ENCODE results near the gene SMARCD1. TPM values are rescaled to one million over a fixed set of nuclear protein-coding genes. Genes with fewer than 3 reads are reported as not detected.

SMARCD1 gene
- total and polyA plus RNA-seq, 2 experiments from 2014 or later, result 124 to 287 TPM

- Histone ChIP-seq H4K20me1 (replicated peaks; ENCODE audit: insufficient read depth) (peaks cover 5% of the 10 kb centered on the region; the same call in 1 of the 2 replicates), H3K79me2 (replicated peaks; ENCODE audit: insufficient read depth) (0 out of 2 replicates have a peak, but pooled peaks cover 4% of the 10 kb centered on the region), H3K4me3 (no peak overlapping the region), H3F3A (replicated peaks; ENCODE audit: low read depth) (no peaks in the 10 kb centered on the region), H2AFZ (no peak overlapping the region), H3K9me2 (ENCODE audit: insufficient read depth) (no peaks in the 10 kb centered on the region), H3K4me1 (ENCODE audit: insufficient read depth) (no peaks in the 10 kb centered on the region), H3K27me3 (ENCODE audit: insufficient read depth) (no peaks in the 10 kb centered on the region), H3K27ac (ENCODE audit: low read depth) (no peak overlapping the region), H3K36me3 (ENCODE audit: insufficient read depth) (no peaks in the 10 kb centered on the region), H3K4me2 (no peak overlapping the region)
- Mint-ChIP-seq H3K9me3 (no peaks in the 10 kb centered on the region), H3K36me3 (ENCODE audit: low read depth) (no peaks in the 10 kb centered on the region; the same call in 2 of the 3 replicates), H3K27me3 (ENCODE audit: insufficient read depth, low read depth, poor library complexity) (no peaks in the 10 kb centered on the region), H3K4me1 (no peaks in the 10 kb centered on the region), H3K27ac (no peak overlapping the region), H3K4me3 (no peak overlapping the region)
- TF ChIP-seq ZNF331 (CRISPR knock-in tag; IDR thresholded peaks at IDR 0.05; ENCODE audit: low read depth) (no peak), CREB1 (CRISPR knock-in tag; IDR thresholded peaks at IDR 0.05; ENCODE audit: low read depth) (no peak), EZH2 (IDR thresholded peaks at IDR 0.05; ENCODE audit: low read depth, unreplicated experiment) (no peak), NANOG (IDR thresholded peaks at IDR 0.05; ENCODE audit: borderline replicate concordance) (no peak), REST (IDR thresholded peaks at IDR 0.05; ENCODE audit: unreplicated experiment) (no peak), ETS1 (IDR thresholded peaks at IDR 0.05) (no peak), POLR2AphosphoS5 (IDR thresholded peaks at IDR 0.05; ENCODE audit: low read depth) (no peak), STAT1 (IDR thresholded peaks at IDR 0.05; ENCODE audit: unreplicated experiment) (no peak), CTCF (conservative IDR thresholded peaks at IDR 0.05; ENCODE audit: low read depth in 2 of 2) (no peak), JUNB (IDR thresholded peaks at IDR 0.05; ENCODE audit: unreplicated experiment) (no peak), EZH2phosphoT487 (IDR thresholded peaks at IDR 0.05; ENCODE audit: unreplicated experiment) (no peak), ZNF462 (CRISPR knock-in tag; IDR thresholded peaks at IDR 0.05) (no peak), ZNF114 (CRISPR knock-in tag; IDR thresholded peaks at IDR 0.05) (no peak)
- ATAC-seq, result no peak
- no peak for DNase-seq (ENCODE audit: low spot score)
Measured at GRCh38 chr12:50121641-50122040, 36.5 kb downstream of the SMARCD1 start.
